Cardiac muscle cell (in vitro differentiated cells and primary cell): ENCODE measurements around the gene TRAF1. TPM values are rescaled to one million over a fixed set of nuclear protein-coding genes. Genes with fewer than 3 reads are reported as not detected.

Experiments used
- DNase-seq, 2 donors: peaks; one replicate each; pipeline versions ENCODE4 v3.0.0 to v3.0.0-alpha.2; 2010 to 2017; ENCODE audit warnings: low read depth in 1 of 2, low spot score in 1 of 2
- H3K27ac ChIP-seq: fragments of 200-600 bp; sonication (generic); 2 replicates; pipeline ENCODE4 v1.5.1; 2016
- H3K27me3 ChIP-seq: fragments of 200-600 bp; sonication (generic); 2 replicates; pipeline ENCODE4 v1.6.0; 2016; ENCODE audit warnings: control low read depth
- H3K36me3 ChIP-seq: fragments of 200-600 bp; sonication (generic); 2 replicates; pipeline ENCODE4 v1.5.1; 2016; ENCODE audit warnings: control low read depth
- H3K4me1 ChIP-seq: fragments of 200-600 bp; sonication (generic); 2 replicates; pipeline ENCODE4 v1.8.1; 2017; ENCODE audit warnings: low read depth, mild to moderate bottlenecking, mixed run types
- H3K4me3 ChIP-seq: fragments of 200-600 bp; sonication (generic); 2 replicates; pipeline ENCODE4 v1.5.1; 2016; ENCODE audit warnings: mild to moderate bottlenecking
- H3K9me3 ChIP-seq: fragments of 200-600 bp; sonication (generic); 2 replicates; pipeline ENCODE4 v1.5.1; 2017; ENCODE audit warnings: low read depth, mild to moderate bottlenecking, control low read depth
- CTCF ChIP-seq: IDR thresholded peaks from 2 replicates; pipeline ENCODE4 v1.5.1; 2012; ENCODE audit warnings: low read depth, mild to moderate bottlenecking, low read length
- polyA plus RNA-seq: library from polyadenylated mRNA; unstranded; fragments of >200 nt; fragmentation: Nextera tagmentation; extraction: Ambion mirVana; gene quantifications from 2 replicates; pipeline ENCODE4 v1.2.1, GENCODE V29; 2016
- total RNA-seq: library from RNA; depleted of rRNA; stranded (reverse); fragments of >200 nt; gene quantifications from 2 replicates; pipeline ENCODE4 v1.2.3, GENCODE V29; 2016

Gene TRAF1
- total and polyA plus RNA-seq, 2 experiments from 2014 or later: 3.5 to 7.5 TPM

- no peak for DNase-seq
- TF ChIP-seq CTCF: no peak
- no peaks in the 10 kb centered on the region for H3K4me1 ChIP-seq
- no peaks in the 10 kb centered on the region for H3K9me3 ChIP-seq
- peaks cover 32% of the 10 kb centered on the region for H3K27me3 ChIP-seq
- H3K36me3 ChIP-seq: no peaks in the 10 kb centered on the region
- H3K27ac ChIP-seq: no peak overlapping the region
- no peak overlapping the region for H3K4me3 ChIP-seq
Observed at GRCh38 chr9:120878188-120879130, 48.1 kb downstream of the TRAF1 start.

DNA sequence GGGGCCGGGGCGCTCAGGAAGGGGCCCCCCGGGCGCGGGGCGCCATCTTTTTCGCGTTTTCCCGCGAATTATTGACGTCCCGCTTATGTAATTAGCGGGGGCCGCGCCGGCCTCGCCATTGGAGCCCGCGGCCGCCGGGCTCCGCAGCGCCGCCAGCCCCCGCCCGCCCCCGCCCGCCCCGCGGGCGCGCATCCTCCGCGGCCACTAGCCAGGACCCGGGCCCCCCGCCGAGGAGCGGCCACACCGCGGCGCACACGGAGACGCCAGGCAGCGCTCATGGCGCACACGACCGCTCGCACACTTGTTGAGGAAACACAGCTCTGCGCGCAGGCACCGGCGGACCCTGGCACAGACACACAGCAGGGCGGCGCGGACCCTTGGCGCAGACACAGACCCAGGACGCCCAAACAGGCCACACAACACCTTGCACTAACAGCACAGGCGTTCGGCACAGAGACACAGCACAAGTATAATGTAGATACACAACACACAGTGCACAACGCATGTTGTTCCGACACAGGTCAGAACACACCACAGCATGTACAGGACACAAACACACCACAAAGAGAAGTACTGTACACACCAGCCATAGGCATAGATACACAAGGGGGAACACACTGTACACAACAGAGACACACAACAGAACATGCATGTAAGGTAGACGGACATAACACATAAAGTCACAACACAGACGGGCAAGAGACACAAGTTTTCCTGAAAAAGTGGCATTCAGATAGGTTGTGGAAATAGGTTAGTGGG, 49.1 kb downstream of the TRAF1 start:
- no peak overlapping the region for H3K27ac ChIP-seq

GRCh38 chr9:120876842-120877240, 49.8 kb downstream of the TRAF1 start, which contains the start of gene PHF19:
Gene PHF19, minus strand, starts transcription at chr9:120877188. Its CDS starts 2,447 bp downstream, at chr9:120874741.
- H3K9me3 ChIP-seq: no peaks in the 10 kb centered on the region
- H3K4me1 ChIP-seq: no peaks in the 10 kb centered on the region
- H3K27me3 ChIP-seq: peaks cover 32% of the 10 kb centered on the region
- H3K4me3 ChIP-seq: peak within 1 kb of the TSS; percentile 84
- TF ChIP-seq CTCF: no peak
- no peaks in the 10 kb centered on the region for H3K36me3 ChIP-seq
- peak in 1 of 2 donors; percentile 49 for DNase-seq
- peak within 1 kb of the TSS; percentile 2 for H3K27ac ChIP-seq

More for the DNA sequence above, 49.1 kb downstream of the TRAF1 start:
- H3K27me3 ChIP-seq: peaks cover 32% of the 10 kb centered on the region
- DNase-seq: peak; percentile 66 to 80
- H3K36me3 ChIP-seq: no peaks in the 10 kb centered on the region
- TF ChIP-seq CTCF: no peak
- no peaks in the 10 kb centered on the region for H3K9me3 ChIP-seq
- H3K4me3 ChIP-seq: peak overlapping the region; percentile 84
- no peaks in the 10 kb centered on the region for H3K4me1 ChIP-seq

- no peaks in the 10 kb centered on the region for H3K9me3 ChIP-seq
- no peaks in the 10 kb centered on the region for H3K4me1 ChIP-seq
- no peaks in the 10 kb centered on the region for H3K36me3 ChIP-seq
- peak; percentile 72 to 85 for DNase-seq
- H3K27me3 ChIP-seq: peaks cover 32% of the 10 kb centered on the region
- no peak for TF ChIP-seq CTCF
- peak overlapping the region; percentile 2 for H3K27ac ChIP-seq
- H3K4me3 ChIP-seq: peak overlapping the region; percentile 84
Observed at GRCh38 chr9:120875954-120876841, 50.4 kb downstream of the TRAF1 start.

- DNase-seq: no peak
- Histone ChIP-seq H3K27me3 (peaks cover 32% of the 10 kb centered on the region), H3K27ac (no peak overlapping the region), H3K4me1 (no peaks in the 10 kb centered on the region), H3K4me3 (no peak overlapping the region), H3K9me3 (no peaks in the 10 kb centered on the region), H3K36me3 (no peaks in the 10 kb centered on the region)
- no peak for TF ChIP-seq CTCF
Observed at GRCh38 chr9:120875643-120875953, 51.0 kb downstream of the TRAF1 start.
